CD4-positive, alpha-beta T cell (primary cell): ENCODE results near the gene BMPR1A. TPM values are rescaled to one million over a fixed set of nuclear protein-coding genes. Genes with fewer than 3 reads are reported as not detected.

Source experiments
- ATAC-seq: fragments of 200-7000 bp; cut with Tn5 transposase; one replicate; pipeline ENCODE4 v1.10.0; 2022; ENCODE audit warnings: mild to moderate bottlenecking; ENCODE audit not compliant: poor library complexity
- CTCF ChIA-PET: fragments of 350-600 bp; sonication (Branson Sonifier 250); formaldehyde crosslinking; loops from one replicate; lab custom pipeline; 2021; ENCODE audit warnings: antibody characterized with exemption, inconsistent platforms; lab: Charles Lee
- POLR2A ChIA-PET: fragments of 350-600 bp; sonication (Branson Sonifier 250); formaldehyde crosslinking; loops from one replicate; lab custom pipeline; 2021; ENCODE audit warnings: antibody characterized with exemption, inconsistent platforms; lab: Charles Lee
- DNase-seq, 14 experiments: peaks; one replicate each; pipeline ENCODE4 v3.0.0-alpha.2; 2013 to 2020; ENCODE audit warnings: mixed read lengths in 2 of 14
- H3K27ac ChIP-seq, 2 donors: one replicate each; pipeline versions ENCODE4 v1.5.1 to v1.7.0; 2013; ENCODE audit warnings: low read length in 2 of 2, low read depth in 1 of 2, mild to moderate bottlenecking in 1 of 2
- H3K27me3 ChIP-seq, 2 experiments: 1 replicate in 1 of 2; 2 replicates in 1 of 2; pipeline versions ENCODE4 v1.6.1 to v1.7.0; 2013; ENCODE audit warnings: low read length in 2 of 2, control low read depth in 1 of 2, mild to moderate bottlenecking in 1 of 2, moderate library complexity in 1 of 2; ENCODE audit not compliant: insufficient read depth in 2 of 2, control insufficient read depth in 1 of 2
- H3K36me3 ChIP-seq: one replicate; pipeline ENCODE4 v1.6.1; 2013; ENCODE audit warnings: low read length, control low read depth; ENCODE audit not compliant: insufficient read depth
- H3K4me1 ChIP-seq: one replicate; pipeline ENCODE4 v1.6.1; 2013; ENCODE audit warnings: low read length, control low read depth; ENCODE audit not compliant: insufficient read depth
- H3K4me3 ChIP-seq: one replicate; pipeline ENCODE4 v1.5.1; 2013; ENCODE audit warnings: mild to moderate bottlenecking, low read length, moderate library complexity
- H3K9me3 ChIP-seq, 2 experiments: 1 replicate in 1 of 2; 2 replicates in 1 of 2; pipeline versions ENCODE4 v1.6.1 to v1.7.0; 2013; ENCODE audit warnings: low read length in 2 of 2, mild to moderate bottlenecking in 2 of 2, control low read depth in 1 of 2, moderate library complexity in 1 of 2; ENCODE audit not compliant: control insufficient read depth in 1 of 2, insufficient read depth in 1 of 2
- H3K27ac Mint-ChIP-seq: one replicate; pipeline ENCODE4 v1.8.0; 2020; ENCODE audit warnings: mixed read lengths
- H3K27me3 Mint-ChIP-seq: one replicate; pipeline ENCODE4 v1.8.0; 2021; ENCODE audit warnings: mixed read lengths
- H3K36me3 Mint-ChIP-seq: one replicate; pipeline ENCODE4 v1.8.0; 2021; ENCODE audit warnings: low read depth, mixed read lengths
- H3K4me1 Mint-ChIP-seq: one replicate; pipeline ENCODE4 v1.8.0; 2021; ENCODE audit warnings: low read depth, mixed read lengths
- H3K4me3 Mint-ChIP-seq: one replicate; pipeline ENCODE4 v1.8.0; 2020; ENCODE audit warnings: mild to moderate bottlenecking, mixed read lengths
- H3K9me3 Mint-ChIP-seq: one replicate; pipeline ENCODE4 v1.8.0; 2020; ENCODE audit warnings: mixed read lengths
- intact Hi-C, 2 experiments: fragments of 100-400 bp; cut with DNase I in 1 of 2; cut with micrococcal nuclease in 1 of 2; formaldehyde crosslinking; loops; one replicate each; pipeline versions ENCODE4 v1.15.1 to v1.9.0; 2023 to 2025; cut with DNase I, micrococcal nuclease
- total RNA-seq, 174 experiments: library from RNA in 2 of 174; stranded (reverse) in 2 of 174; gene quantifications; one replicate each; pipeline ENCODE4 v1.2.3 and lab custom pipeline; 2021 to 2026
- TF ChIP-seq, protein P1 (sequence below): fragments of 200-600 bp; IDR thresholded peaks from one replicate; pipeline ENCODE4 v1.8.0; 2022; ENCODE audit warnings: antibody characterized with exemption, mild to moderate bottlenecking

Gene BMPR1A
- total RNA-seq, 2 experiments from 2014 or later, result 1.9 to 2.6 TPM

DNA sequence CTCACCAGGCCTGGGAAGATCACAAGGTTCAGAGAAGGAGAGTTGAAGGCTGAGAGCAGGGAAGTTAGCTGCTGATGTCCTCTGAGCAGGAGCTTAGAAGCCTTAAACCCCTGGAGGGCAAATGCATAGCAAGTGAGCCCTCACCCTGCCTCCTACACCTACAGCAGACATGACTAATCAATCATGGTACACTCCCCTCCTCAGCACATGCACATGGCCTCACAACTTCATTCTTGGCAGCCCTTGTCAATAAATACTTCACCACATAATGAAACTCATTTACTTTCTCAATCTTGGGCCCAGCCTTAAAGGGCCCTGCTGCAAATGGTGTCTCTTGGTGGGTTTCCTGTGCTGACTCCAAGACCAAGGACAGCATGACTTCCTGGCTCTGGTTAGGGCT is 188.1 kb downstream of the BMPR1A start:
- POLR2A ChIA-PET, result no interaction called here
- Mint-ChIP-seq H3K4me3 (no peak overlapping the region), H3K27ac (no peak overlapping the region), H3K36me3 (no peaks in the 10 kb centered on the region), H3K9me3 (no peaks in the 10 kb centered on the region), H3K4me1 (no peaks in the 10 kb centered on the region), H3K27me3 (peaks cover 5% of the 10 kb centered on the region)
- intact Hi-C loops, result no loop called here
- CTCF ChIA-PET, result no interaction called here
- Histone ChIP-seq H3K27ac (no peak overlapping the region), H3K36me3 (no peaks in the 10 kb centered on the region), H3K27me3 (no peaks in the 10 kb centered on the region), H3K9me3 (no peaks in the 10 kb centered on the region), H3K4me3 (no peak overlapping the region), H3K4me1 (peaks cover 7% of the 10 kb centered on the region)
- TF ChIP-seq, protein P1, sequence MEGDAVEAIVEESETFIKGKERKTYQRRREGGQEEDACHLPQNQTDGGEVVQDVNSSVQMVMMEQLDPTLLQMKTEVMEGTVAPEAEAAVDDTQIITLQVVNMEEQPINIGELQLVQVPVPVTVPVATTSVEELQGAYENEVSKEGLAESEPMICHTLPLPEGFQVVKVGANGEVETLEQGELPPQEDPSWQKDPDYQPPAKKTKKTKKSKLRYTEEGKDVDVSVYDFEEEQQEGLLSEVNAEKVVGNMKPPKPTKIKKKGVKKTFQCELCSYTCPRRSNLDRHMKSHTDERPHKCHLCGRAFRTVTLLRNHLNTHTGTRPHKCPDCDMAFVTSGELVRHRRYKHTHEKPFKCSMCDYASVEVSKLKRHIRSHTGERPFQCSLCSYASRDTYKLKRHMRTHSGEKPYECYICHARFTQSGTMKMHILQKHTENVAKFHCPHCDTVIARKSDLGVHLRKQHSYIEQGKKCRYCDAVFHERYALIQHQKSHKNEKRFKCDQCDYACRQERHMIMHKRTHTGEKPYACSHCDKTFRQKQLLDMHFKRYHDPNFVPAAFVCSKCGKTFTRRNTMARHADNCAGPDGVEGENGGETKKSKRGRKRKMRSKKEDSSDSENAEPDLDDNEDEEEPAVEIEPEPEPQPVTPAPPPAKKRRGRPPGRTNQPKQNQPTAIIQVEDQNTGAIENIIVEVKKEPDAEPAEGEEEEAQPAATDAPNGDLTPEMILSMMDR, result no peak
- no peak for ATAC-seq
- no peak for DNase-seq

DNA sequence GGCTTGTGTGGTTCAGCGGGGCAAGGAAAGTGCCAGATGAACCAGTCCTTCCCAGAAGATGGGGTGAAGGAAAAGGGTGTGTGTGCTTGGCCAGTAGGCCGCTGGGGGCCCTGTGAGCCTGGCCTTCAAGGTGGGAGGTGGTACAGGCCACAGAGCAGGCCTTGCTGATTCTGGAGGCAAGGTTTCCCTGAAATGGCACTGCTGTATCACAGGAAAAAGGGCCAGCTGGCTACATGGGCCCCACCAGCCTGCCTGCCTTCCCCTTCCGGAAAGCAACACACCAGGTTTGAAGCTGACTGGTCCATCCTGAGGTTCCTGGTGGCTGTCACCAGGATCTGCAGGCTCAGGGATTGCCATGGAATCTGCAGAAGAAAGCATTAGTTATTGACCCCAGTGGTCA is 188.5 kb downstream of the BMPR1A start:
- intact Hi-C loops, result no loop called here
- no peak overlapping the region for H3K27ac Mint-ChIP-seq
- peaks cover 5% of the 10 kb centered on the region for H3K27me3 Mint-ChIP-seq
- ChIA-PET POLR2A (interaction anchor here (1.0 kb wide), 1 partner anchor 22 kb away, joined by 3 read pairs; no protein-coding TSS in a partner anchor), CTCF (no interaction called here)
- H3K4me1 Mint-ChIP-seq, result no peaks in the 10 kb centered on the region
- Histone ChIP-seq H3K27ac (no peak overlapping the region), H3K36me3 (no peaks in the 10 kb centered on the region), H3K9me3 (no peaks in the 10 kb centered on the region), H3K4me3 (no peak overlapping the region), H3K4me1 (peaks cover 8% of the 10 kb centered on the region), H3K27me3 (no peaks in the 10 kb centered on the region)
- ATAC-seq (no peak), DNase-seq (peak in 1 of 14 experiments; percentile 0)
- H3K4me3 Mint-ChIP-seq, result no peak overlapping the region
- TF ChIP-seq, protein P1, result no peak
- H3K9me3 Mint-ChIP-seq, result no peaks in the 10 kb centered on the region
- H3K36me3 Mint-ChIP-seq, result no peaks in the 10 kb centered on the region

DNA sequence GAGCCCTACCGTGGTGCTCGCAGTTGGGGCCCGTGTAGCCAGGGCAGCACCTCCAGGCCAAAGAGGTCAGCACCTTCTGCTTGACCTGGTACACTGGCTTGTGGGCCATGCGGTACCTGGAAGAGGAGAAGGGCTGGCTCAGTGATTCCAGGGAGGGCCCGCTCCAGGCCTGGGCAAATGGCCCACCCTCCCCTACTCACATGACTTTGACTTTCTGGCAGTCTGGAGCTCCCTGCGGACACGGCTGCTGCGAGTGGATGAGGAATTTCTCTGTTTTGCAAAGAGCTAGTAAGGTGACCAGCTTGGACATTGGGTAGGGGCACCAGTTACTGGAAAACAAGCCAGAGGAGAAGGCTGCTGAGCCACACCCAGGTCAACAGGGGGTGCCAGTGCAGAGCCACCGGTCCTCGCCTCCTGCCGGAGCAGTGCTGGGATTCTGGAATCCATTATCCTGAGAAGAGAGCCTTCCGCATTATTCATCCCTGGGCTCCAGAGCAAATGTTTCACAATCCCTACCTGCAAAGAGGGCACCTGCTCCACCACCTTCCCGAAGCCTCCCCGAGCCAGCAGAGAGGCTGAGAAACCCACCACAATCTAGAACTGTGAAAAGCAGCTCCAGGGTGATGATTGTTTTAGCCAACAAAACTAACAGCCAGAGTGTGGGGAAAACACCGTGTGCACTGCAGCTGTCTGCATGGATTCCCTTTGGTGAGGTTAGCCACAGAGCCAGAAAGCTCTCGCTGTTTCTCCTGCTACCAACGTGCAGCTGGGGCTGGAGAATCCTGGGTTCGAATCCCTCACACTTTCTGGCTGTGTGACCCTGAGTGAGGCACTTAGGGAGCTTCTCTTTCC is 189.2 kb downstream of the BMPR1A start:
- intact Hi-C loops, result no loop called here
- Histone ChIP-seq H3K4me3 (no peak overlapping the region), H3K36me3 (no peaks in the 10 kb centered on the region), H3K27ac (no peak overlapping the region), H3K4me1 (peaks cover 14% of the 10 kb centered on the region), H3K9me3 (no peaks in the 10 kb centered on the region), H3K27me3 (no peaks in the 10 kb centered on the region)
- CTCF ChIA-PET, result no interaction called here
- Mint-ChIP-seq H3K36me3 (peaks cover 3% of the 10 kb centered on the region), H3K4me1 (peaks cover 6% of the 10 kb centered on the region), H3K27ac (no peak overlapping the region), H3K27me3 (peaks cover 5% of the 10 kb centered on the region), H3K4me3 (no peak overlapping the region), H3K9me3 (no peaks in the 10 kb centered on the region)
- DNase-seq, result peak in 2 of 14 experiments; percentile 1 to 12
- POLR2A ChIA-PET, result interaction anchor here (1.0 kb wide), 1 partner anchor 21 kb away, joined by 3 read pairs; no protein-coding TSS in a partner anchor
- no peak for ATAC-seq
- TF ChIP-seq, protein P1, result no peak
